H1 (cell line): ENCODE data around the gene ABHD1. TPM values are rescaled to one million over a fixed set of nuclear protein-coding genes. Genes with fewer than 3 reads are reported as not detected.

Source experiments
- CTCF ChIA-PET: fragments of 300-600 bp; sonication (Branson Sonifier 250); formaldehyde crosslinking; loops from one replicate; lab custom pipeline; 2021; ENCODE audit not compliant: partially characterized antibody; lab: Charles Lee
- POLR2A ChIA-PET: fragments of 300-600 bp; sonication (Branson Sonifier 250); formaldehyde crosslinking; loops from one replicate; lab custom pipeline; 2021; ENCODE audit warnings: inconsistent platforms; ENCODE audit not compliant: partially characterized antibody; lab: Charles Lee
- DNase-seq, 2 experiments: peaks; one replicate each; pipeline versions ENCODE4 v3.0.0 to v3.0.0-alpha.2; 2010 to 2022; ENCODE audit warnings: low spot score in 2 of 2, low read depth in 1 of 2, mixed read lengths in 1 of 2
- FAIRE-seq: peaks from 2 replicates; lab custom pipeline; 2011; peaks lifted over from hg19 to GRCh38; lab: Jason Lieb, UNC
- H2AFZ ChIP-seq: 2 replicates; pipeline ENCODE4 v1.8.1; 2012; ENCODE audit warnings: low read length, inconsistent platforms
- H2AK5ac ChIP-seq: 2 replicates; pipeline ENCODE4 v1.6.1; 2013; ENCODE audit warnings: low read depth, low read length
- H2BK120ac ChIP-seq: replicated peaks from 2 replicates; pipeline ENCODE3; 2013; ENCODE audit warnings: low read depth, low read length, inconsistent platforms
- H2BK12ac ChIP-seq: 2 replicates; pipeline ENCODE4 v1.6.1; 2013; ENCODE audit warnings: low read depth, low read length
- H2BK15ac ChIP-seq: 2 replicates; pipeline ENCODE4 v1.6.1; 2013; ENCODE audit warnings: low read length
- H2BK20ac ChIP-seq: 2 replicates; pipeline ENCODE4 v1.6.1; 2013; ENCODE audit warnings: low read length
- H2BK5ac ChIP-seq: 2 replicates; pipeline ENCODE4 v1.6.1; 2013; ENCODE audit warnings: low read depth, low read length
- H3K14ac ChIP-seq: 2 replicates; pipeline ENCODE4 v1.6.1; 2013; ENCODE audit warnings: inconsistent platforms; ENCODE audit not compliant: insufficient read length
- H3K18ac ChIP-seq: 2 replicates; pipeline ENCODE4 v1.6.1; 2013; ENCODE audit warnings: low read length; ENCODE audit errors: extremely low read depth
- H3K23ac ChIP-seq: 2 replicates; pipeline ENCODE4 v1.6.1; 2013; ENCODE audit warnings: inconsistent platforms; ENCODE audit not compliant: insufficient read length
- H3K23me2 ChIP-seq: 2 replicates; pipeline ENCODE4 v1.6.1; 2013; ENCODE audit warnings: low read depth, low read length
- H3K27ac ChIP-seq: 2 replicates; pipeline ENCODE4 v1.6.1; 2011; ENCODE audit warnings: low read depth, low read length, inconsistent platforms
- H3K27me3 ChIP-seq, 4 experiments: replicated peaks in 1 of 4; 1 replicate in 1 of 4; 2 replicates in 3 of 4; pipeline versions ENCODE4 v1.6.1 to v1.8.1; 2011 to 2013; ENCODE audit warnings: low read length in 3 of 4, mild to moderate bottlenecking in 3 of 4, inconsistent platforms in 2 of 4, mixed read lengths in 2 of 4, moderate library complexity in 1 of 4; ENCODE audit not compliant: control insufficient read depth in 3 of 4, insufficient read depth in 3 of 4; ENCODE audit errors: extremely low read depth in 1 of 4
- H3K36me3 ChIP-seq, 4 experiments: 2 replicates each; pipeline versions ENCODE4 v1.6.1 to v1.8.1; 2011 to 2013; ENCODE audit warnings: mild to moderate bottlenecking in 4 of 4, low read length in 3 of 4, moderate library complexity in 2 of 4, control low read depth in 1 of 4, inconsistent platforms in 1 of 4; ENCODE audit not compliant: insufficient read depth in 4 of 4, control insufficient read depth in 2 of 4
- H3K4ac ChIP-seq: replicated peaks from 2 replicates; pipeline ENCODE3; 2013; ENCODE audit warnings: low read length, low read depth, mixed read lengths, inconsistent platforms; ENCODE audit not compliant: insufficient read length
- H3K4me1 ChIP-seq, 4 experiments: replicated peaks in 1 of 4; 1 replicate in 1 of 4; 2 replicates in 3 of 4; pipeline versions ENCODE4 v1.6.1 to v1.8.1; 2011 to 2013; ENCODE audit warnings: low read length in 3 of 4, inconsistent platforms in 2 of 4, mixed read lengths in 1 of 4; ENCODE audit not compliant: insufficient read depth in 4 of 4, control insufficient read depth in 3 of 4
- H3K4me2 ChIP-seq, 2 experiments: 2 replicates each; pipeline versions ENCODE4 v1.6.1 to v1.8.1; 2011 to 2013; ENCODE audit warnings: low read depth in 2 of 2, low read length in 2 of 2, control low read depth in 1 of 2, inconsistent platforms in 1 of 2, mild to moderate bottlenecking in 1 of 2; ENCODE audit not compliant: insufficient read depth in 1 of 2
- H3K4me3 ChIP-seq, 4 experiments: fragments of 200-600, 300-600 bp in 1 of 4; sonication (generic), shearing (Covaris generic), sonication (Bioruptor Twin) in 1 of 4; 2 replicates each; pipeline versions ENCODE4 v1.5.1 to v1.8.1; 2011 to 2016; ENCODE audit warnings: low read length in 4 of 4, low read depth in 3 of 4, control low read depth in 2 of 4, inconsistent platforms in 2 of 4, mild to moderate bottlenecking in 2 of 4, mixed read lengths in 1 of 4, moderate library complexity in 1 of 4; ENCODE audit not compliant: insufficient read depth in 2 of 4; ENCODE audit errors: extremely low read depth in 1 of 4
- H3K56ac ChIP-seq: replicated peaks from 2 replicates; pipeline ENCODE3; 2013; ENCODE audit warnings: low read depth, mild to moderate bottlenecking, mixed read lengths, low read length, inconsistent platforms; ENCODE audit not compliant: insufficient read length
- H3K79me1 ChIP-seq: 2 replicates; pipeline ENCODE4 v1.6.1; 2013; ENCODE audit warnings: low read depth, low read length, control low read depth
- H3K79me2 ChIP-seq, 2 experiments: 2 replicates each; pipeline versions ENCODE4 v1.6.1 to v1.8.1; 2012 to 2013; ENCODE audit warnings: low read length in 2 of 2, mild to moderate bottlenecking in 2 of 2, inconsistent platforms in 1 of 2; ENCODE audit not compliant: insufficient read depth in 2 of 2, control insufficient read depth in 1 of 2
- H3K9ac ChIP-seq, 4 experiments: replicated peaks in 1 of 4; 1 replicate in 1 of 4; 2 replicates in 3 of 4; pipeline versions ENCODE4 v1.6.1 to v1.8.1; 2011 to 2013; ENCODE audit warnings: low read depth in 3 of 4, low read length in 3 of 4, control low read depth in 2 of 4, mild to moderate bottlenecking in 2 of 4, moderate library complexity in 2 of 4, inconsistent platforms in 1 of 4; ENCODE audit errors: extremely low read depth in 1 of 4
- H3K9me3 ChIP-seq, 2 experiments: 2 replicates each; pipeline versions ENCODE4 v1.6.1 to v1.8.1; 2012 to 2013; ENCODE audit warnings: mild to moderate bottlenecking in 2 of 2, moderate library complexity in 2 of 2, control low read depth in 1 of 2, inconsistent platforms in 1 of 2, low read depth in 1 of 2, low read length in 1 of 2, mixed read lengths in 1 of 2; ENCODE audit not compliant: insufficient read depth in 2 of 2
- H4K20me1 ChIP-seq, 2 experiments: replicated peaks in 1 of 2; 2 replicates each; pipeline versions ENCODE3 to v1.8.1; 2011 to 2013; ENCODE audit warnings: inconsistent platforms in 2 of 2, low read length in 2 of 2, mild to moderate bottlenecking in 1 of 2; ENCODE audit not compliant: insufficient read depth in 2 of 2, control insufficient read depth in 1 of 2
- H4K5ac ChIP-seq: 2 replicates; pipeline ENCODE4 v1.6.1; 2013; ENCODE audit warnings: low read length, low read depth, mixed read lengths, inconsistent platforms; ENCODE audit not compliant: insufficient read length
- H4K8ac ChIP-seq: 2 replicates; pipeline ENCODE4 v1.8.0; 2013; ENCODE audit warnings: mild to moderate bottlenecking, moderate library complexity, low read length, inconsistent platforms; ENCODE audit not compliant: insufficient read depth; ENCODE audit errors: extremely low read depth
- H4K91ac ChIP-seq: replicated peaks from 2 replicates; pipeline ENCODE3; 2013; ENCODE audit warnings: low read length, mixed read lengths, inconsistent platforms; ENCODE audit not compliant: insufficient read length
- CBX5 ChIP-seq: fragments of 300-800, 300-1000 bp; sonication (generic); IDR thresholded peaks from 2 replicates; pipeline ENCODE4 v1.7.1; 2016; ENCODE audit warnings: antibody characterized with exemption, low read length, low read depth
- EZH2 ChIP-seq: fragments of 200-600 bp; sonication (generic); IDR thresholded peaks from 2 replicates; pipeline ENCODE4 v1.7.1; 2012; ENCODE audit warnings: low read depth, mild to moderate bottlenecking, moderate library complexity, low read length, inconsistent platforms; ENCODE audit not compliant: severe bottlenecking
- HDAC6 ChIP-seq: IDR thresholded peaks from one replicate; pipeline ENCODE4 v1.7.1; 2012; ENCODE audit warnings: low read depth, mild to moderate bottlenecking, inconsistent platforms, low read length, moderate library complexity
- RAD21 ChIP-seq, 2 experiments: IDR thresholded peaks in 1 of 2; conservative IDR thresholded peaks in 1 of 2; 2 replicates each; pipeline ENCODE4 v1.6.1; 2011; ENCODE audit warnings: low read depth in 2 of 2, low read length in 2 of 2, improper control_type of control experiment in 1 of 2, inconsistent platforms in 1 of 2, mild to moderate bottlenecking in 1 of 2, moderate library complexity in 1 of 2
- RFX5 ChIP-seq: IDR thresholded peaks from 2 replicates; pipeline ENCODE4 v1.6.1; 2011; ENCODE audit warnings: low read depth, low read length, improper control_type of control experiment, borderline replicate concordance
- SAP30 ChIP-seq: fragments of 300-600 bp; sonication (generic); IDR thresholded peaks from 2 replicates; pipeline ENCODE4 v1.7.1; 2012; ENCODE audit warnings: low read length, moderate library complexity, mild to moderate bottlenecking, inconsistent platforms; ENCODE audit not compliant: insufficient read depth, insufficient replicate concordance
- SIN3A ChIP-seq, 2 experiments: IDR thresholded peaks in 1 of 2; conservative IDR thresholded peaks in 1 of 2; 2 replicates each; pipeline ENCODE4 v1.6.1; 2011 to 2012; ENCODE audit warnings: low read length in 2 of 2, improper control_type of control experiment in 1 of 2, low read depth in 1 of 2, mild to moderate bottlenecking in 1 of 2
- SIRT6 ChIP-seq: IDR thresholded peaks from one replicate; pipeline ENCODE4 v1.7.1; 2012; ENCODE audit warnings: low read length, inconsistent platforms
- SP4 ChIP-seq: IDR thresholded peaks from 2 replicates; pipeline ENCODE4 v1.6.1; 2012; ENCODE audit warnings: low read length, inconsistent platforms
- TAF1 ChIP-seq: IDR thresholded peaks from 2 replicates; pipeline ENCODE4 v1.6.1; 2011; ENCODE audit warnings: mild to moderate bottlenecking, low read depth, low read length
- TBP ChIP-seq: IDR thresholded peaks from 2 replicates; pipeline ENCODE4 v1.6.1; 2011; ENCODE audit warnings: low read depth, low read length, improper control_type of control experiment
- TEAD4 ChIP-seq: IDR thresholded peaks from 2 replicates; pipeline ENCODE4 v1.6.1; 2012; ENCODE audit warnings: low read depth, low read length, inconsistent platforms, mixed read lengths
- YY1 ChIP-seq: IDR thresholded peaks from 2 replicates; pipeline ENCODE4 v1.6.1; 2011; ENCODE audit warnings: low read depth, mild to moderate bottlenecking, low read length
- WGBS, 2 experiments: shearing (Covaris generic) in 1 of 2; methylation state at CpG; one replicate each; pipeline versions ENCODE4 v1.1.6 to v1.1.7; 2013 to 2015; ENCODE audit warnings: low lambda C conversion rate in 2 of 2, mixed read lengths in 2 of 2, inconsistent platforms in 1 of 2, low coverage in 1 of 2, missing lambda C conversion rate in 1 of 2; ENCODE audit not compliant: insufficient replicate concordance in 2 of 2, insufficient coverage in 1 of 2, insufficient read length in 1 of 2; ENCODE audit errors: extremely low coverage in 1 of 2, missing lambda C conversion rate in 1 of 2; 5-methylcytosine and 5-hydroxymethylcytosine counted together
- polyA plus RNA-seq, 7 experiments: library from polyadenylated mRNA; depleted of rRNA in 3 of 7; stranded (reverse) in 5 of 7; unstranded in 2 of 7; fragments of >200 nt in 5 of 7; fragments of 200-250 nt in 2 of 7; gene quantifications; 1 replicate in 5 of 7; 2 replicates in 1 of 7; 4 replicates in 1 of 7; pipeline versions ENCODE4 v1.2.1 to v1.2.3, GENCODE V29; 2011 to 2013; ENCODE audit warnings: missing spikeins in 2 of 7, mixed read lengths in 2 of 7
- total RNA-seq: library from RNA; stranded (reverse); fragmentation: NEBNext Ultra II Directional; extraction: Animal tissue kit (Norgen Biotek cat#: 25700); gene quantifications from 2 replicates; pipeline ENCODE4 v1.2.1, GENCODE V29; 2021

Gene ABHD1
- total and polyA plus RNA-seq, 2 of the 8 experiments (the other 6 are each of a cell fraction or from before 2014, with no cell fraction given), result 0.20 to 1.1 TPM

- Histone ChIP-seq H3K56ac (no peak overlapping the region), H2BK120ac (no peak overlapping the region), H3K4me2 (no peak overlapping the region), H2BK12ac (no peak overlapping the region), H3K9ac (no peak overlapping the region), H2AFZ (no peak overlapping the region), H4K5ac (no peak overlapping the region), H2BK5ac (no peak overlapping the region), H3K23ac (no peak overlapping the region), H3K4ac (no peak overlapping the region), H3K23me2 (no peaks in the 10 kb centered on the region; the same call in 1 of the 2 replicates), H3K27ac (no peak overlapping the region), H3K4me1 (no peaks in the 10 kb centered on the region; a peak in 1 of 7 replicates), H3K36me3 (no peaks in the 10 kb centered on the region), H2AK5ac (no peak overlapping the region), H2BK15ac (no peak overlapping the region), H4K20me1 (no peaks in the 10 kb centered on the region), H3K14ac (no peak overlapping the region), H3K18ac (no peak overlapping the region), H3K27me3 (no peaks in the 10 kb centered on the region; a peak in 4 of 7 replicates), H3K9me3 (no peaks in the 10 kb centered on the region), H3K4me3 (no peak overlapping the region), H3K79me2 (no peaks in the 10 kb centered on the region), H2BK20ac (no peak overlapping the region), H3K79me1 (no peaks in the 10 kb centered on the region; the same call in 1 of the 2 replicates), H4K91ac (no peak overlapping the region), H4K8ac (no peak overlapping the region)
- FAIRE-seq (no peak), DNase-seq (no peak)
- 88% methylated on average over 8 of the region's 8 CpGs; no CpG with 5 or more reads in 1 of the 2 experiments for WGBS, 2 experiments
- POLR2A ChIA-PET, result interaction anchor here (0.6 kb wide), 1 partner anchor 86 kb away, joined by 3 read pairs; no protein-coding TSS in a partner anchor
- CTCF ChIA-PET, result interaction anchor here (0.8 to 3.7 kb wide), 12 partner anchors 10 to 75 kb away, joined by 3 to 36 read pairs (median 12); partner anchors contain the start of genes PRR30 and TCF23
- TF ChIP-seq TAF1, result no peak
- TF ChIP-seq RAD21 (IDR thresholded peaks at IDR 0.05 in 1 of 2, conservative IDR thresholded peaks at IDR 0.05 in 1 of 2; ENCODE audit: low read depth in 2 of 2, low read length in 2 of 2), result no peak
- TF ChIP-seq CBX5, result no peak
- TF ChIP-seq SIN3A (conservative IDR thresholded peaks at IDR 0.05 in 1 of 2, IDR thresholded peaks at IDR 0.05 in 1 of 2; ENCODE audit: low read depth in 1 of 2, low read length in 2 of 2), result no peak
- no peak for TF ChIP-seq HDAC6
- TF ChIP-seq SP4, result no peak
- no peak for TF ChIP-seq EZH2
- no peak for TF ChIP-seq SIRT6
- TF ChIP-seq SAP30, result no peak
- no peak for TF ChIP-seq TBP
- no peak for TF ChIP-seq TEAD4
- TF ChIP-seq RFX5, result no peak
- no peak for TF ChIP-seq YY1
These were observed 47.8 kb downstream of the ABHD1 start for GRCh38 chr2:27171351-27171848.
